Hematopoietic multipotent progenitor cell treated with erythropoietin and hydrocortisone succinate and interleukin-3 and kit ligand, for 15 days (in vitro differentiated cells): Measurements from ENCODE around the gene GNG7.
"Not testable (repeated sequence)": the region's sequence is repeated elsewhere in the genome, so short reads cannot be mapped to it uniquely, and the experiment has no call there.

Source experiments
- DNase-seq: peaks from one replicate; pipeline ENCODE4 v3.0.0-alpha.2; 2015; ENCODE audit warnings: low spot score

The GNG7 gene

GRCh38 chr19:2600914-2601870 is 101.3 kb downstream of the GNG7 start:
- DNase-seq = no peak

GRCh38 chr19:2594319-2594718 is 108.2 kb downstream of the GNG7 start:
- DNase-seq = no peak

- no peak for DNase-seq
These were observed 109.7 kb downstream of the GNG7 start for GRCh38 chr19:2592824-2593223.

- DNase-seq = no peak
These were observed 110.8 kb downstream of the GNG7 start for GRCh38 chr19:2591537-2592291.

- DNase-seq = no peak
These were observed 111.7 kb downstream of the GNG7 start for GRCh38 chr19:2590630-2591399.

- no peak for DNase-seq
These were observed 113.1 kb downstream of the GNG7 start for GRCh38 chr19:2589441-2589840.

GRCh38 chr19:2588081-2588777 is 114.3 kb downstream of the GNG7 start:
- DNase-seq = no peak

GRCh38 chr19:2587001-2587719 is 115.3 kb downstream of the GNG7 start:
- DNase-seq = no peak

- no peak for DNase-seq
These were observed 116.3 kb downstream of the GNG7 start for GRCh38 chr19:2586196-2586595.

GRCh38 chr19:2584002-2584401 is 118.5 kb downstream of the GNG7 start:
- no peak for DNase-seq

GRCh38 chr19:2582984-2583956 is 119.2 kb downstream of the GNG7 start:
- no peak for DNase-seq

GRCh38 chr19:2580396-2580795 is 122.1 kb downstream of the GNG7 start:
- not testable (repeated sequence) for DNase-seq

GRCh38 chr19:2579678-2580280 is 122.7 kb downstream of the GNG7 start:
- DNase-seq = no peak

- no peak for DNase-seq
These were observed 123.4 kb downstream of the GNG7 start for GRCh38 chr19:2578901-2579677.

GRCh38 chr19:2578391-2578890 is 124.1 kb downstream of the GNG7 start:
- no peak for DNase-seq

GRCh38 chr19:2577722-2578335 is 124.7 kb downstream of the GNG7 start:
- DNase-seq = no peak

- DNase-seq = no peak
These were observed 126.6 kb downstream of the GNG7 start for GRCh38 chr19:2575734-2576481.
